WTC11 (cell line): ENCODE data around the gene ELL3.

Experiments used
- ELF4 ChIP-seq: sonication (generic); formaldehyde crosslinking; IDR thresholded peaks from 2 replicates; pipeline ENCODE4 v1.8.1; 2022; ENCODE audit warnings: low read depth, mild to moderate bottlenecking, moderate library complexity, missing genetic modification reagents
- NFYB ChIP-seq: sonication (generic); formaldehyde crosslinking; conservative IDR thresholded peaks from 2 replicates; pipeline ENCODE4 v1.8.0; 2022; ENCODE audit warnings: low read depth, missing genetic modification reagents
- TF ChIP-seq, protein P1 (sequence below): sonication (generic); formaldehyde crosslinking; IDR thresholded peaks from 2 replicates; pipeline ENCODE4 v1.8.0; 2022; ENCODE audit warnings: missing genetic modification reagents
- TF ChIP-seq, protein P2 (sequence below): sonication (generic); formaldehyde crosslinking; IDR thresholded peaks from 2 replicates; pipeline ENCODE4 v1.8.0; 2022; ENCODE audit warnings: mild to moderate bottlenecking, missing genetic modification reagents

DNA sequence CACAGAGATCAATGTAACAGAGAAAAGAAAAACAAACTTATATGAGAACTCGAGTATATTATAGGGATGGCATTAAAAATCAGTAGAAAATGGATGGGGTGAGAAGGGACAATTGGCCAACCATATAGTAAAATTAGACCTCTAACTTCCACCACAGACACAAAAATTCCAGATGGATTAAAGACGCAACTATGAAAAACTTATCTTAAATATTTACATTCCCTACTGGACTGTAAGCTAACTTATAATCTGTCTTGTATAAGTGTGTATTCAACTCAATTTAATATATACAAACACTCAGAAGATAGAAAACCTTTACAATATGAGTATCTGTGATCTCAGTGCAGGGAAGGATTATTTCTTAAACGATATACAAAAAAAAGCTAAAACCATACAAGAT is 44.7 kb upstream of the ELL3 start:
- TF ChIP-seq, protein P1, sequence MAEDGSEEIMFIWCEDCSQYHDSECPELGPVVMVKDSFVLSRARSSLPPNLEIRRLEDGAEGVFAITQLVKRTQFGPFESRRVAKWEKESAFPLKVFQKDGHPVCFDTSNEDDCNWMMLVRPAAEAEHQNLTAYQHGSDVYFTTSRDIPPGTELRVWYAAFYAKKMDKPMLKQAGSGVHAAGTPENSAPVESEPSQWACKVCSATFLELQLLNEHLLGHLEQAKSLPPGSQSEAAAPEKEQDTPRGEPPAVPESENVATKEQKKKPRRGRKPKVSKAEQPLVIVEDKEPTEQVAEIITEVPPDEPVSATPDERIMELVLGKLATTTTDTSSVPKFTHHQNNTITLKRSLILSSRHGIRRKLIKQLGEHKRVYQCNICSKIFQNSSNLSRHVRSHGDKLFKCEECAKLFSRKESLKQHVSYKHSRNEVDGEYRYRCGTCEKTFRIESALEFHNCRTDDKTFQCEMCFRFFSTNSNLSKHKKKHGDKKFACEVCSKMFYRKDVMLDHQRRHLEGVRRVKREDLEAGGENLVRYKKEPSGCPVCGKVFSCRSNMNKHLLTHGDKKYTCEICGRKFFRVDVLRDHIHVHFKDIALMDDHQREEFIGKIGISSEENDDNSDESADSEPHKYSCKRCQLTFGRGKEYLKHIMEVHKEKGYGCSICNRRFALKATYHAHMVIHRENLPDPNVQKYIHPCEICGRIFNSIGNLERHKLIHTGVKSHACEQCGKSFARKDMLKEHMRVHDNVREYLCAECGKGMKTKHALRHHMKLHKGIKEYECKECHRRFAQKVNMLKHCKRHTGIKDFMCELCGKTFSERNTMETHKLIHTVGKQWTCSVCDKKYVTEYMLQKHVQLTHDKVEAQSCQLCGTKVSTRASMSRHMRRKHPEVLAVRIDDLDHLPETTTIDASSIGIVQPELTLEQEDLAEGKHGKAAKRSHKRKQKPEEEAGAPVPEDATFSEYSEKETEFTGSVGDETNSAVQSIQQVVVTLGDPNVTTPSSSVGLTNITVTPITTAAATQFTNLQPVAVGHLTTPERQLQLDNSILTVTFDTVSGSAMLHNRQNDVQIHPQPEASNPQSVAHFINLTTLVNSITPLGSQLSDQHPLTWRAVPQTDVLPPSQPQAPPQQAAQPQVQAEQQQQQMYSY: no peak
- TF ChIP-seq ELF4 (CRISPR knock-in tag) (no peak), NFYB (no peak)
- TF ChIP-seq, protein P2, sequence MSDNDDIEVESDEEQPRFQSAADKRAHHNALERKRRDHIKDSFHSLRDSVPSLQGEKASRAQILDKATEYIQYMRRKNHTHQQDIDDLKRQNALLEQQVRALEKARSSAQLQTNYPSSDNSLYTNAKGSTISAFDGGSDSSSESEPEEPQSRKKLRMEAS: no peak
